SK-N-SH (cell line): ENCODE measurements around the gene ENHO. TPM values are rescaled to one million over a fixed set of nuclear protein-coding genes. Genes with fewer than 3 reads are reported as not detected.

ENCODE experiments used
- CTCF ChIA-PET: fragments of 300-600, 350-600 bp; formaldehyde crosslinking; extraction: SDS; loops from one replicate; lab custom pipeline; 2021; lab: Yijun Ruan, JAX
- POLR2A ChIA-PET: fragments of 350-600 bp; sonication (Branson Sonifier 250); formaldehyde crosslinking; extraction: SDS; loops from one replicate; lab custom pipeline; 2020; ENCODE audit warnings: antibody characterized with exemption, inconsistent platforms; lab: Yijun Ruan, JAX
- DNase-seq: peaks from one replicate; pipeline ENCODE4 v3.0.0; 2012
- H2AFZ ChIP-seq: fragments of 200-600 bp; sonication (generic); 2 replicates; pipeline ENCODE4 v1.8.1; 2016; ENCODE audit warnings: antibody characterized with exemption, mild to moderate bottlenecking, low read depth
- H3F3A ChIP-seq: fragments of 200-600 bp; sonication (generic); replicated peaks from 2 replicates; pipeline ENCODE3; 2016; ENCODE audit warnings: antibody characterized with exemption, mild to moderate bottlenecking; ENCODE audit not compliant: insufficient read depth
- H3K27ac ChIP-seq, 2 experiments: fragments of 200-500 bp in 1 of 2; fragments of 200-600 bp in 1 of 2; sonication (Bioruptor generic) in 1 of 2; sonication (generic), shearing (Covaris generic) in 1 of 2; 2 replicates each; pipeline versions ENCODE4 v1.5.1 to v1.6.1; 2014 to 2016; ENCODE audit warnings: low read depth in 2 of 2, inconsistent platforms in 1 of 2, low read length in 1 of 2, mild to moderate bottlenecking in 1 of 2, mixed read lengths in 1 of 2
- H3K27me3 ChIP-seq: fragments of 200-600 bp; sonication (generic), shearing (Covaris generic); 2 replicates; pipeline ENCODE4 v1.6.1; 2016; ENCODE audit warnings: mixed run types; ENCODE audit not compliant: insufficient read depth
- H3K36me3 ChIP-seq, 2 experiments: fragments of 200-500 bp in 1 of 2; fragments of 200-600 bp in 1 of 2; sonication (Bioruptor generic) in 1 of 2; sonication (generic) in 1 of 2; replicated peaks in 1 of 2; 2 replicates each; pipeline versions ENCODE3 to v1.5.1; 2014 to 2016; ENCODE audit warnings: low read length in 1 of 2, mild to moderate bottlenecking in 1 of 2; ENCODE audit not compliant: insufficient read depth in 2 of 2, control insufficient read depth in 1 of 2
- H3K4me1 ChIP-seq, 2 experiments: fragments of 200-500 bp in 1 of 2; fragments of 200-600 bp in 1 of 2; sonication (Bioruptor generic) in 1 of 2; sonication (generic), shearing (Covaris generic) in 1 of 2; 2 replicates each; pipeline versions ENCODE4 v1.5.1 to v1.6.1; 2014 to 2016; ENCODE audit warnings: low read depth in 1 of 2, low read length in 1 of 2, mixed run types in 1 of 2; ENCODE audit not compliant: insufficient read depth in 2 of 2, control insufficient read depth in 1 of 2
- H3K4me2 ChIP-seq: fragments of 200-600 bp; sonication (generic), shearing (Covaris generic); 2 replicates; pipeline ENCODE4 v1.6.1; 2017; ENCODE audit warnings: mixed run types
- H3K4me3 ChIP-seq, 2 experiments: fragments of 200-500 bp in 1 of 2; fragments of 200-600 bp in 1 of 2; sonication (Bioruptor generic) in 1 of 2; sonication (generic), shearing (Covaris generic) in 1 of 2; 2 replicates each; pipeline versions ENCODE4 v1.5.1 to v1.8.1; 2014 to 2016; ENCODE audit warnings: low read depth in 2 of 2, inconsistent platforms in 1 of 2, low read length in 1 of 2, mild to moderate bottlenecking in 1 of 2, mixed read lengths in 1 of 2, moderate library complexity in 1 of 2
- H3K79me2 ChIP-seq: fragments of 200-600 bp; sonication (generic); 2 replicates; pipeline ENCODE4 v1.8.1; 2017; ENCODE audit warnings: mild to moderate bottlenecking; ENCODE audit not compliant: insufficient read depth
- H3K9ac ChIP-seq: fragments of 200-600 bp; sonication (generic); 2 replicates; pipeline ENCODE4 v1.6.1; 2017; ENCODE audit warnings: mixed run types
- H3K9me2 ChIP-seq: fragments of 200-600 bp; sonication (generic); 2 replicates; pipeline ENCODE4 v1.6.1; 2017; ENCODE audit warnings: mixed run types
- H3K9me3 ChIP-seq: fragments of 200-600 bp; sonication (generic); 2 replicates; pipeline ENCODE4 v1.6.1; 2017; ENCODE audit warnings: mixed run types, mild to moderate bottlenecking, moderate library complexity
- H4K20me1 ChIP-seq: fragments of 200-600 bp; sonication (generic); 2 replicates; pipeline ENCODE4 v1.6.1; 2017; ENCODE audit warnings: mild to moderate bottlenecking, mixed run types; ENCODE audit not compliant: insufficient read depth
- CHD2 ChIP-seq: fragments of 150-350 bp; IDR thresholded peaks from 2 replicates; pipeline ENCODE4 v1.6.1; 2018; ENCODE audit warnings: low read length; ENCODE audit not compliant: partially characterized antibody
- EZH2phosphoT487 ChIP-seq: fragments of 200-600 bp; sonication (generic); IDR thresholded peaks from 2 replicates; pipeline ENCODE4 v1.6.1; 2017; ENCODE audit warnings: low read depth, mixed run types, mild to moderate bottlenecking, antibody characterized with exemption, moderate library complexity, borderline replicate concordance
- FOXJ3 ChIP-seq: sonication (generic); formaldehyde crosslinking; IDR thresholded peaks from 2 replicates; pipeline ENCODE4 v1.5.1; 2020; ENCODE audit warnings: mild to moderate bottlenecking, missing genetic modification reagents
- GABPA ChIP-seq: IDR thresholded peaks from 2 replicates; pipeline ENCODE4 v1.4.0; 2012; ENCODE audit warnings: low read depth, mild to moderate bottlenecking
- IRF3 ChIP-seq: fragments of 150-350 bp; IDR thresholded peaks from 2 replicates; pipeline ENCODE4 v1.6.1; 2016; ENCODE audit warnings: mild to moderate bottlenecking, low read depth, low read length
- MAX ChIP-seq: IDR thresholded peaks from 2 replicates; pipeline ENCODE4 v1.4.0; 2012; ENCODE audit warnings: low read depth
- RAD21 ChIP-seq: IDR thresholded peaks from 2 replicates; pipeline ENCODE4 v1.6.1; 2012; ENCODE audit warnings: mild to moderate bottlenecking, low read length
- RCOR1 ChIP-seq: fragments of 150-350 bp; IDR thresholded peaks from 2 replicates; pipeline ENCODE4 v1.6.1; 2017; ENCODE audit warnings: antibody characterized with exemption, low read length
- SIN3A ChIP-seq: IDR thresholded peaks from 2 replicates; pipeline ENCODE4 v1.6.1; 2012; ENCODE audit warnings: low read depth, mild to moderate bottlenecking, low read length, moderate library complexity, borderline replicate concordance
- SMC3 ChIP-seq: IDR thresholded peaks from 2 replicates; pipeline ENCODE4 v1.6.1; 2012; ENCODE audit warnings: low read depth, low read length, improper control_type of control experiment
- TCF12 ChIP-seq: IDR thresholded peaks from 2 replicates; pipeline ENCODE4 v1.4.0; 2012
- USF1 ChIP-seq: IDR thresholded peaks from 2 replicates; pipeline ENCODE4 v1.4.0; 2012; ENCODE audit warnings: low read depth, borderline replicate concordance
- WGBS: methylation state at CpG from one replicate; pipeline ENCODE4 v1.1.6; 2017; ENCODE audit warnings: low lambda C conversion rate; 5-methylcytosine and 5-hydroxymethylcytosine counted together
- polyA plus RNA-seq, 3 experiments: library from polyadenylated mRNA; depleted of rRNA; stranded (reverse); fragments of >200 nt; gene quantifications; 2 replicates each; pipeline ENCODE4 v1.2.3, GENCODE V29; 2012

Gene ENHO
- polyA plus RNA-seq, 1 of the 3 experiments (the other 2 are of a cell fraction), result 1.5 TPM

- TF ChIP-seq CHD2, result no peak
Observed at GRCh38 chr9:34552606-34552981, 29.8 kb upstream of the ENHO start (continued).

- no peaks in the 10 kb centered on the region for H3K79me2 ChIP-seq
- no peak overlapping the region for H3K4me2 ChIP-seq
- WGBS, result 48% methylated on average over 12 of the region's 20 CpGs
- H3K9ac ChIP-seq, result no peak overlapping the region
- no peaks in the 10 kb centered on the region for H3K9me2 ChIP-seq
- H3K4me1 ChIP-seq, result peaks cover 0 to 73% of the 10 kb centered on the region in 2 experiments; a peak in 1 of 4 replicates
- H3K27ac ChIP-seq, result no peak overlapping the region; a peak in 1 of 4 replicates
- no peaks in the 10 kb centered on the region for H4K20me1 ChIP-seq
- CTCF ChIA-PET, result interaction anchor here (1.0 to 18.0 kb wide), 7 partner anchors 10 to 148 kb away, joined by 3 to 507 read pairs (median 4); partner anchors contain the start of gene CNTFR
- no peak overlapping the region for H2AFZ ChIP-seq
- no peaks in the 10 kb centered on the region for H3K9me3 ChIP-seq
- H3K27me3 ChIP-seq, result no peaks in the 10 kb centered on the region; the same call in 1 of the 2 replicates
- no peak for TF ChIP-seq FOXJ3 (CRISPR knock-in tag)
- no peak for TF ChIP-seq GABPA
- no peak for TF ChIP-seq USF1
- no peak for TF ChIP-seq SMC3
- TF ChIP-seq MAX, result no peak
- no peak for TF ChIP-seq RAD21
- no peak for TF ChIP-seq RCOR1
- TF ChIP-seq EZH2phosphoT487, result no peak
- TF ChIP-seq SIN3A, result no peak
- no peak for TF ChIP-seq TCF12
- TF ChIP-seq IRF3, result no peak
- POLR2A ChIA-PET, result no interaction called here
- no peaks in the 10 kb centered on the region for H3K36me3 ChIP-seq
- DNase-seq, result peak; percentile 20
- no peak overlapping the region for H3K4me3 ChIP-seq
- no peaks in the 10 kb centered on the region for H3F3A ChIP-seq
Observed at GRCh38 chr9:34551751-34552605, 29.2 kb upstream of the ENHO start.
